MM.1S (cell line): ENCODE data around the gene NEGR1.

Source experiments
- CTCF ChIP-seq: fragments of 300-600 bp; sonication (generic); IDR thresholded peaks from 2 replicates; pipeline ENCODE4 v1.5.1; 2016; ENCODE audit warnings: antibody characterized with exemption, low read length, mixed read lengths
- EZH2 ChIP-seq: fragments of 300-600 bp; sonication (generic); optimal IDR thresholded peaks from 2 replicates; pipeline ENCODE3; 2017; ENCODE audit warnings: low read depth, mild to moderate bottlenecking, antibody characterized with exemption, low read length, mixed read lengths
- EZH2phosphoT487 ChIP-seq: fragments of 300-600 bp; sonication (generic); IDR thresholded peaks from 2 replicates; pipeline ENCODE4 v1.6.1; 2018; ENCODE audit warnings: antibody characterized with exemption, low read length

GRCh38 chr1:71861022-71861421 is 421.3 kb downstream of the NEGR1 start:
- TF ChIP-seq CTCF (no peak), EZH2 (no peak), EZH2phosphoT487 (no peak)
